H1 (cell line): Measurements from ENCODE around the gene OR14A2. TPM values are rescaled to one million over a fixed set of nuclear protein-coding genes. Genes with fewer than 3 reads are reported as not detected.

Experiments
- polyA plus RNA-seq, 7 experiments: library from polyadenylated mRNA; depleted of rRNA in 3 of 7; stranded (reverse) in 5 of 7; unstranded in 2 of 7; fragments of >200 nt in 5 of 7; fragments of 200-250 nt in 2 of 7; gene quantifications; 1 replicate in 5 of 7; 2 replicates in 1 of 7; 4 replicates in 1 of 7; pipeline versions ENCODE4 v1.2.1 to v1.2.3, GENCODE V29; 2011 to 2013; ENCODE audit warnings: missing spikeins in 2 of 7, mixed read lengths in 2 of 7
- total RNA-seq: library from RNA; stranded (reverse); fragmentation: NEBNext Ultra II Directional; extraction: Animal tissue kit (Norgen Biotek cat#: 25700); gene quantifications from 2 replicates; pipeline ENCODE4 v1.2.1, GENCODE V29; 2021

The OR14A2 gene
- total and polyA plus RNA-seq, 2 of the 8 experiments (the other 6 are each of a cell fraction or from before 2014, with no cell fraction given), result not detected

Other genes with a start within 250 kb of the OR14A2 start
- gene OR2C3, start 211.7 kb downstream of the OR14A2 start, total RNA-seq, result not detected in 2 replicates
- not detected in 2 replicates for gene OR2C3, start 211.7 kb downstream of the OR14A2 start, polyA plus RNA-seq (2011; rRNA removed)
- not detected in 2 replicates for gene GCSAML, start 199.0 kb downstream of the OR14A2 start, total RNA-seq
- gene GCSAML, start 199.0 kb downstream of the OR14A2 start, polyA plus RNA-seq (2011; rRNA removed), result not detected in 2 replicates
- gene OR2G2, start 159.8 kb downstream of the OR14A2 start, total RNA-seq, result not detected in 2 replicates
- gene OR2G2, start 159.8 kb downstream of the OR14A2 start, polyA plus RNA-seq (2011; rRNA removed), result not detected in 2 replicates
- gene OR2G3, start 142.6 kb downstream of the OR14A2 start, total RNA-seq, result not detected in 2 replicates
- gene OR2G3, start 142.6 kb downstream of the OR14A2 start, polyA plus RNA-seq (2011; rRNA removed), result not detected in 2 replicates
- gene OR13G1, start 68.4 kb downstream of the OR14A2 start, total RNA-seq, result not detected in 2 replicates
- gene OR13G1, start 68.4 kb downstream of the OR14A2 start, polyA plus RNA-seq (2011; rRNA removed), result not detected in 2 replicates
- not detected in 2 replicates for gene OR6F1, start 31.5 kb downstream of the OR14A2 start, total RNA-seq
- gene OR6F1, start 31.5 kb downstream of the OR14A2 start, polyA plus RNA-seq (2011; rRNA removed), result not detected in 2 replicates
- not detected in 2 replicates for gene OR14K1, start 9.5 kb downstream of the OR14A2 start, total RNA-seq
- gene OR14K1, start 9.5 kb downstream of the OR14A2 start, polyA plus RNA-seq (2011; rRNA removed), result not detected in 2 replicates
- gene OR1C1, start 12.4 kb upstream of the OR14A2 start, total RNA-seq, result not detected in 2 replicates
- not detected in 2 replicates for gene OR1C1, start 12.4 kb upstream of the OR14A2 start, polyA plus RNA-seq (2011; rRNA removed)
- gene OR14A16, start 76.0 kb upstream of the OR14A2 start, total RNA-seq, result not detected in 2 replicates
- gene OR14A16, start 76.0 kb upstream of the OR14A2 start, polyA plus RNA-seq (2011; rRNA removed), result not detected in 2 replicates
- gene OR11L1, start 93.8 kb upstream of the OR14A2 start, total RNA-seq, result not detected in 2 replicates
- not detected in 2 replicates for gene OR11L1, start 93.8 kb upstream of the OR14A2 start, polyA plus RNA-seq (2011; rRNA removed)
- gene TRIM58, start 109.0 kb upstream of the OR14A2 start, total RNA-seq, result 2.1 and 2.8 TPM in 2 replicates
- gene TRIM58, start 109.0 kb upstream of the OR14A2 start, polyA plus RNA-seq (2011; rRNA removed), result not detected in 2 replicates
- gene OR2W3, start 147.4 kb upstream of the OR14A2 start, total RNA-seq, result 0.82 and 1.1 TPM in 2 replicates
- gene OR2W3, start 147.4 kb upstream of the OR14A2 start, polyA plus RNA-seq (2011; rRNA removed), result 0.08 and 0.12 TPM in 2 replicates
- not detected in 2 replicates for gene OR2T8, start 172.1 kb upstream of the OR14A2 start, total RNA-seq
- not detected in 2 replicates for gene OR2T8, start 172.1 kb upstream of the OR14A2 start, polyA plus RNA-seq (2011; rRNA removed)
- not detected in 2 replicates for gene OR2AJ1, start 176.7 kb upstream of the OR14A2 start, total RNA-seq
- gene OR2AJ1, start 176.7 kb upstream of the OR14A2 start, polyA plus RNA-seq (2011; rRNA removed), result not detected in 2 replicates
- not detected in 2 replicates for gene OR2L8, start 200.7 kb upstream of the OR14A2 start, total RNA-seq
- not detected in 2 replicates for gene OR2L8, start 200.7 kb upstream of the OR14A2 start, polyA plus RNA-seq (2011; rRNA removed)
- not detected in 2 replicates for gene OR2AK2, start 217.1 kb upstream of the OR14A2 start, total RNA-seq
- gene OR2AK2, start 217.1 kb upstream of the OR14A2 start, polyA plus RNA-seq (2011; rRNA removed), result not detected in 2 replicates